K562 (cell line): ENCODE measurements around the gene MRPL58. TPM values are rescaled to one million over a fixed set of nuclear protein-coding genes. Genes with fewer than 3 reads are reported as not detected.

Experiments
- CBFA2T3 ChIP-seq: fragments of 450-650 bp; IDR thresholded peaks from 2 replicates; pipeline ENCODE4 v1.6.1; 2017
- CBX5 ChIP-seq: IDR thresholded peaks from 2 replicates; pipeline ENCODE4 v1.6.1; 2014; ENCODE audit warnings: low read depth, borderline replicate concordance
- CXXC5 ChIP-seq: fragments of 250-450 bp; sonication (Bioruptor Pico); IDR thresholded peaks from 2 replicates; pipeline ENCODE4 v1.8.0; 2022; ENCODE audit warnings: inconsistent platforms, mild to moderate bottlenecking, moderate library complexity
- FOSL1 ChIP-seq: fragments of 200-800 bp; sonication (Bioruptor generic); conservative IDR thresholded peaks from 2 replicates; pipeline ENCODE4 v1.6.1; 2016; ENCODE audit warnings: missing genetic modification characterization, missing compliant biosample characterization
- FOXK1 ChIP-seq: sonication (generic); formaldehyde crosslinking; IDR thresholded peaks from 2 replicates; pipeline ENCODE4 v1.8.0; 2022; ENCODE audit warnings: missing genetic modification reagents, mild to moderate bottlenecking, borderline replicate concordance
- HDAC3 ChIP-seq: fragments of 450-650 bp; IDR thresholded peaks from 2 replicates; pipeline ENCODE4 v1.6.1; 2018; ENCODE audit warnings: borderline replicate concordance, mild to moderate bottlenecking, moderate library complexity; ENCODE audit not compliant: partially characterized antibody
- HNRNPH1 ChIP-seq: fragments of 200-400 bp; formaldehyde crosslinking; optimal IDR thresholded peaks from 2 replicates; pipeline ENCODE3; 2017; ENCODE audit warnings: low read depth, mild to moderate bottlenecking, low read length, moderate library complexity
- ILF3 ChIP-seq: fragments of 450-650 bp; IDR thresholded peaks from 2 replicates; pipeline ENCODE4 v1.6.1; 2018; ENCODE audit warnings: antibody characterized with exemption, mild to moderate bottlenecking, moderate library complexity, borderline replicate concordance
- JUND ChIP-seq, 2 experiments: IDR thresholded peaks; 2 replicates in 1 of 2; 3 replicates in 1 of 2; pipeline ENCODE4 v1.6.1; 2011; ENCODE audit warnings: borderline replicate concordance in 2 of 2, low read depth in 2 of 2, low read length in 2 of 2, improper control_type of control experiment in 1 of 2, missing biosample characterization in 1 of 2, missing genetic modification characterization in 1 of 2, missing genetic modification reagents in 1 of 2
- KLF16 ChIP-seq: IDR thresholded peaks from 2 replicates; pipeline ENCODE4 v1.6.1; 2016; ENCODE audit warnings: antibody characterized with exemption
- MIER1 ChIP-seq: fragments of 450-650 bp; IDR thresholded peaks from 2 replicates; pipeline ENCODE4 v1.6.1; 2016; ENCODE audit warnings: antibody characterized with exemption, mild to moderate bottlenecking, low read depth
- NCOA4 ChIP-seq: fragments of 450-650 bp; IDR thresholded peaks from 2 replicates; pipeline ENCODE4 v1.6.1; 2018; ENCODE audit warnings: mild to moderate bottlenecking; ENCODE audit not compliant: partially characterized antibody
- NEUROD1 ChIP-seq: fragments of 150-350 bp; IDR thresholded peaks from 2 replicates; pipeline ENCODE4 v1.6.1; 2014; ENCODE audit warnings: borderline replicate concordance, low read length, low read depth; ENCODE audit not compliant: partially characterized antibody
- TRIM24 ChIP-seq, 2 experiments: fragments of 450-650 bp; IDR thresholded peaks; 2 replicates each; pipeline ENCODE4 v1.6.1; 2016
- TSC22D4 ChIP-seq: fragments of 450-650 bp; IDR thresholded peaks from 2 replicates; pipeline ENCODE4 v1.6.1; 2016; ENCODE audit warnings: missing genetic modification characterization, missing biosample characterization, control low read depth
- ZNF121 ChIP-seq: sonication (generic); formaldehyde crosslinking; conservative IDR thresholded peaks from 2 replicates; pipeline ENCODE4 v1.8.0; 2022; ENCODE audit warnings: missing genetic modification reagents
- ZNF384 ChIP-seq: IDR thresholded peaks from 2 replicates; pipeline ENCODE4 v1.6.1; 2012; ENCODE audit warnings: low read depth, low read length, improper control_type of control experiment
- polyA plus RNA-seq, 8 experiments: library from polyadenylated mRNA; depleted of rRNA in 4 of 8; stranded (reverse) in 5 of 8; unstranded in 3 of 8; fragments of >200 nt; fragmentation: Nextera tagmentation in 2 of 8; fragmentation: Illumina TruSeq in 1 of 8; extraction: Ambion mirVana in 2 of 8; extraction: Trizol in 1 of 8; gene quantifications; 2 replicates each; pipeline versions ENCODE4 v1.2.1 to v1.2.3, GENCODE V29; 2011 to 2014; ENCODE audit warnings: inconsistent platforms in 1 of 8, missing spikeins in 1 of 8
- total RNA-seq, 7 experiments: library from RNA; depleted of rRNA in 6 of 7; stranded (reverse); fragments of >200 nt in 6 of 7; fragmentation: Illumina TruSeq in 2 of 7; extraction: Trizol in 2 of 7; gene quantifications; 2 replicates each; pipeline versions ENCODE4 v1.2.1 to v1.2.3, GENCODE V29; 2011 to 2021; ENCODE audit warnings: low replicate concordance in 1 of 7
- TF ChIP-seq, protein P1 (sequence below): fragments of 450-650 bp; formaldehyde crosslinking; IDR thresholded peaks from 2 replicates; pipeline ENCODE4 v1.4.0; 2020; ENCODE audit warnings: mild to moderate bottlenecking, moderate library complexity
- TF ChIP-seq, protein P2 (sequence below): fragments of 450-650 bp; IDR thresholded peaks from 2 replicates; pipeline ENCODE4 v1.6.1; 2016; ENCODE audit warnings: missing biosample characterization, missing genetic modification characterization
- TF ChIP-seq, protein P3 (sequence below): sonication (generic); IDR thresholded peaks from 2 replicates; pipeline ENCODE4 v1.6.1; 2016
- TF ChIP-seq, protein P4 (sequence below), 2 experiments: IDR thresholded peaks in 1 of 2; conservative IDR thresholded peaks in 1 of 2; 2 replicates each; pipeline ENCODE4 v1.6.1; 2016; ENCODE audit warnings: low read depth in 2 of 2, mild to moderate bottlenecking in 1 of 2, missing compliant biosample characterization in 1 of 2, missing genetic modification characterization in 1 of 2, moderate library complexity in 1 of 2

Gene MRPL58
- total and polyA plus RNA-seq, 9 of the 15 experiments (the other 6 are each of a cell fraction or from before 2014, with no cell fraction given), result 30.8 to 107 (median 72.4) TPM

DNA sequence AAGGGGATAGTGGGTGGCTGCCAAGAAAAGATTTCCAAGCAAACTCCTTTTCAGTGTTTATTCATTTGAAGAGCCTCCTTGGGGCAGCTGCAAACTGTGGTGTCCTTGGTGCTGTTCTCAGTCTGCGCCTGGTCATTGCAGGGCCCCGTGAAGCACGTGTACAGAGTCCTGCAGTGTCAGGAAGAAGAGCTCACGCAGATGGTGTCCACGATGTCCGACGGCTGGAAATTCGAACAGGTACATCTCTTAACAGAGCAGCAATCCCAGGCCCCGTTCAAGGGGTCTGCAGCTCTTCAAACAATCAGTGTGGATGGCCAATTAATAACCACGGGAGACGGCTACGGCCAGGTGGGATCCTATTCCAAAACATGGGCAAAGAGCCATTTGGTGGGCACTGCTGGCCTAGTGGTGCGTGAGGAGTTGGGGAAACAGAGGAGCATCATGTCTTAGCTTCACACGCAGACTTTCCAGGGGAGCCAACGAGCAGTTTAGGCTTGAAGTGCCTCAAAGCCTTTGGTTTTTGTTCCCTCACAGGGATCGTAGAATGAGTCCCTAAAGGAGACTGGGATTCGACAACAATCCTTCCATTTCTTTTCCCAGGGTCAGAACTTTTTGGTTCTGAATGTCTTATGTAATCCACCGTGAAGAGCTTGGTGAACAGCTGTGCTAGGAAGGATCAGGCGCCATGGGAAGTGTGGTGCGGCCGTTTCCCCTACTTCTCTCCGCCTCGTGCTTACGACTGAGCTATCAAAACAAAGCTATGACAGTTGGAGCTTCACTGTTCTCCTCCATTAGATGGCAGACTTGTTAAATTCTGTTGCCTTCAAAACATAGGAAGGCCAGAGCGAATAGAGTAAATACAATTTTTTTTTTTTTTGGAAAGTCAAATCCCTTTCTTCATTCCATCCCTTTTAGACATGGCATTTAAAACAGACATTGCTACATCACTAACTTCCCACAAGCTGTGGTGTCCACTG, 47.2 kb downstream of the MRPL58 start (continued):
- TF ChIP-seq ZNF121 (no peak), KLF16 (no peak), FOXK1 (CRISPR knock-in tag) (no peak), MIER1 (no peak), TSC22D4 (no peak), FOSL1 (tag) (no peak), NCOA4 (no peak), JUND (IDR thresholded peaks at IDR 0.05; ENCODE audit: borderline replicate concordance, low read depth, low read length) (no peak), JUND (tag; IDR thresholded peaks at IDR 0.05; ENCODE audit: borderline replicate concordance, low read depth, low read length) (no peak), CBX5 (no peak), ZNF384 (peak; percentile 84), HNRNPH1 (no peak), CXXC5 (peak; percentile 37), ILF3 (no peak), CBFA2T3 (no peak), NEUROD1 (no peak), TRIM24 (IDR thresholded peaks at IDR 0.05) (no peak), HDAC3 (no peak)
- TF ChIP-seq, protein P1, sequence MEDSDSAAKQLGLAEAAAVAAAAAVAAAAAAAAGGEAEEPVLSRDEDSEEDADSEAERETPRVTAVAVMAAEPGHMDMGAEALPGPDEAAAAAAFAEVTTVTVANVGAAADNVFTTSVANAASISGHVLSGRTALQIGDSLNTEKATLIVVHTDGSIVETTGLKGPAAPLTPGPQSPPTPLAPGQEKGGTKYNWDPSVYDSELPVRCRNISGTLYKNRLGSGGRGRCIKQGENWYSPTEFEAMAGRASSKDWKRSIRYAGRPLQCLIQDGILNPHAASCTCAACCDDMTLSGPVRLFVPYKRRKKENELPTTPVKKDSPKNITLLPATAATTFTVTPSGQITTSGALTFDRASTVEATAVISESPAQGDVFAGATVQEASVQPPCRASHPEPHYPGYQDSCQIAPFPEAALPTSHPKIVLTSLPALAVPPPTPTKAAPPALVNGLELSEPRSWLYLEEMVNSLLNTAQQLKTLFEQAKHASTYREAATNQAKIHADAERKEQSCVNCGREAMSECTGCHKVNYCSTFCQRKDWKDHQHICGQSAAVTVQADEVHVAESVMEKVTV (CRISPR knock-in tag), result 0 out of 2 replicates have a peak, but pooled peaks have one; percentile 50
- TF ChIP-seq, protein P2, sequence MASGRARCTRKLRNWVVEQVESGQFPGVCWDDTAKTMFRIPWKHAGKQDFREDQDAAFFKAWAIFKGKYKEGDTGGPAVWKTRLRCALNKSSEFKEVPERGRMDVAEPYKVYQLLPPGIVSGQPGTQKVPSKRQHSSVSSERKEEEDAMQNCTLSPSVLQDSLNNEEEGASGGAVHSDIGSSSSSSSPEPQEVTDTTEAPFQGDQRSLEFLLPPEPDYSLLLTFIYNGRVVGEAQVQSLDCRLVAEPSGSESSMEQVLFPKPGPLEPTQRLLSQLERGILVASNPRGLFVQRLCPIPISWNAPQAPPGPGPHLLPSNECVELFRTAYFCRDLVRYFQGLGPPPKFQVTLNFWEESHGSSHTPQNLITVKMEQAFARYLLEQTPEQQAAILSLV (tag), result no peak
- TF ChIP-seq, protein P3, sequence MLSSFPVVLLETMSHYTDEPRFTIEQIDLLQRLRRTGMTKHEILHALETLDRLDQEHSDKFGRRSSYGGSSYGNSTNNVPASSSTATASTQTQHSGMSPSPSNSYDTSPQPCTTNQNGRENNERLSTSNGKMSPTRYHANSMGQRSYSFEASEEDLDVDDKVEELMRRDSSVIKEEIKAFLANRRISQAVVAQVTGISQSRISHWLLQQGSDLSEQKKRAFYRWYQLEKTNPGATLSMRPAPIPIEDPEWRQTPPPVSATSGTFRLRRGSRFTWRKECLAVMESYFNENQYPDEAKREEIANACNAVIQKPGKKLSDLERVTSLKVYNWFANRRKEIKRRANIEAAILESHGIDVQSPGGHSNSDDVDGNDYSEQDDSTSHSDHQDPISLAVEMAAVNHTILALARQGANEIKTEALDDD, result no peak
- TF ChIP-seq, protein P4, sequence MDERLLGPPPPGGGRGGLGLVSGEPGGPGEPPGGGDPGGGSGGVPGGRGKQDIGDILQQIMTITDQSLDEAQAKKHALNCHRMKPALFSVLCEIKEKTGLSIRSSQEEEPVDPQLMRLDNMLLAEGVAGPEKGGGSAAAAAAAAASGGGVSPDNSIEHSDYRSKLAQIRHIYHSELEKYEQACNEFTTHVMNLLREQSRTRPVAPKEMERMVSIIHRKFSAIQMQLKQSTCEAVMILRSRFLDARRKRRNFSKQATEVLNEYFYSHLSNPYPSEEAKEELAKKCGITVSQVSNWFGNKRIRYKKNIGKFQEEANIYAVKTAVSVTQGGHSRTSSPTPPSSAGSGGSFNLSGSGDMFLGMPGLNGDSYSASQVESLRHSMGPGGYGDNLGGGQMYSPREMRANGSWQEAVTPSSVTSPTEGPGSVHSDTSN (CRISPR knock-in tag; IDR thresholded peaks at IDR 0.05; ENCODE audit: low read depth), result no peak
- TF ChIP-seq, protein P4 (tag; conservative IDR thresholded peaks at IDR 0.05; ENCODE audit: low read depth), result 0 out of 2 replicates have a peak, but pooled peaks have one; percentile 22
